HCT116 (cell line): ENCODE data around the gene SPIRE1. TPM values are rescaled to one million over a fixed set of nuclear protein-coding genes. Genes with fewer than 3 reads are reported as not detected.

Experiments
- ATAC-seq: fragments of 200-7000 bp; cut with Tn5 transposase; 2 replicates; pipeline ENCODE4 v1.9.1; 2020; ENCODE audit warnings: mild to moderate bottlenecking, moderate library complexity
- BruUV-seq: library from RNA; stranded (reverse); fragments of 400-500 nt; replicated peaks from 2 replicates; lab custom pipeline; 2021; lab: Mats Ljungman, UMichigan
- CTCF ChIA-PET: fragments of 300-600 bp; sonication (Branson Sonifier 250); formaldehyde crosslinking; loops from one replicate; lab custom pipeline; 2021; ENCODE audit warnings: antibody characterized with exemption; lab: Charles Lee
- POLR2A ChIA-PET: fragments of 300-600, 350-600 bp; sonication (Branson Sonifier 250); formaldehyde crosslinking; loops from one replicate; lab custom pipeline; 2021; ENCODE audit warnings: antibody characterized with exemption; lab: Charles Lee
- RAD21 ChIA-PET, 2 experiments: fragments of 300-600 bp; sonication (Branson Sonifier 250); formaldehyde crosslinking; loops; one replicate each; lab custom pipeline; 2023; ENCODE audit warnings: low total read pairs in 2 of 2; ENCODE audit not compliant: uncharacterized antibody in 2 of 2, unreplicated experiment in 2 of 2, low non-redundant PET in 1 of 2; lab: Charles Lee
- DNase-seq: peaks from one replicate; pipeline ENCODE4 v3.0.0-alpha.2; 2010; ENCODE audit warnings: low read depth, low spot score
- H2AFZ ChIP-seq: fragments of 200-600 bp; shearing (Covaris generic), sonication (generic); 2 replicates; pipeline ENCODE4 v1.6.1; 2017; ENCODE audit warnings: low read depth, mixed run types, mixed read lengths, antibody characterized with exemption, low read length; ENCODE audit not compliant: poor library complexity, severe bottlenecking
- H3K27ac ChIP-seq: 2 replicates; pipeline ENCODE4 v1.5.1; 2012; ENCODE audit warnings: low read depth, low read length
- H3K27me3 ChIP-seq: fragments of 200-600 bp; sonication (generic); 2 replicates; pipeline ENCODE4 v1.6.1; 2016; ENCODE audit warnings: mixed run types, low read length, mixed read lengths; ENCODE audit not compliant: insufficient read depth
- H3K36me3 ChIP-seq, 2 experiments: fragments of 200-500 bp in 1 of 2; fragments of 200-600 bp in 1 of 2; sonication (Bioruptor generic) in 1 of 2; sonication (generic) in 1 of 2; 2 replicates each; pipeline versions ENCODE4 v1.5.1 to v1.6.1; 2014 to 2016; ENCODE audit warnings: low read length in 2 of 2, inconsistent platforms in 1 of 2, mixed read lengths in 1 of 2, mixed run types in 1 of 2; ENCODE audit not compliant: insufficient read depth in 2 of 2, control insufficient read depth in 1 of 2
- H3K4me1 ChIP-seq, 2 experiments: fragments of 200-600 bp in 1 of 2; sonication (generic) in 1 of 2; 2 replicates each; pipeline versions ENCODE4 v1.5.1 to v1.6.1; 2012 to 2017; ENCODE audit warnings: low read length in 2 of 2, inconsistent platforms in 1 of 2, mild to moderate bottlenecking in 1 of 2, mixed read lengths in 1 of 2, mixed run types in 1 of 2, moderate library complexity in 1 of 2; ENCODE audit not compliant: insufficient read depth in 2 of 2, control insufficient read depth in 1 of 2
- H3K4me2 ChIP-seq: fragments of 200-600 bp; sonication (generic); 2 replicates; pipeline ENCODE4 v1.6.1; 2017; ENCODE audit warnings: mixed run types, low read length, mixed read lengths
- H3K4me3 ChIP-seq, 2 experiments: fragments of 200-600 bp in 1 of 2; sonication (generic) in 1 of 2; replicated peaks in 1 of 2; 2 replicates each; pipeline ENCODE4 v1.5.1; 2011 to 2016; ENCODE audit warnings: low read length in 2 of 2, control low read depth in 1 of 2, low read depth in 1 of 2, mild to moderate bottlenecking in 1 of 2, mixed read lengths in 1 of 2, mixed run types in 1 of 2
- H3K79me2 ChIP-seq: fragments of 200-600 bp; sonication (generic); 2 replicates; pipeline ENCODE4 v1.6.1; 2017; ENCODE audit warnings: mild to moderate bottlenecking, mixed run types, low read length, moderate library complexity, mixed read lengths; ENCODE audit not compliant: insufficient read depth
- H3K9ac ChIP-seq: fragments of 200-600 bp; sonication (generic); 2 replicates; pipeline ENCODE4 v1.6.1; 2016; ENCODE audit warnings: low read length, mixed read lengths
- H3K9me2 ChIP-seq: fragments of 200-600 bp; sonication (generic), shearing (Covaris generic); 2 replicates; pipeline ENCODE4 v1.6.1; 2017; ENCODE audit warnings: mixed run types, mild to moderate bottlenecking, moderate library complexity; ENCODE audit not compliant: insufficient read depth
- H3K9me3 ChIP-seq, 2 experiments: fragments of 200-500 bp in 1 of 2; fragments of 200-600 bp in 1 of 2; sonication (Bioruptor generic) in 1 of 2; sonication (generic) in 1 of 2; 2 replicates each; pipeline ENCODE4 v1.6.1; 2014 to 2017; ENCODE audit warnings: low read length in 2 of 2, mixed read lengths in 2 of 2, inconsistent platforms in 1 of 2, low read depth in 1 of 2, mild to moderate bottlenecking in 1 of 2, mixed run types in 1 of 2, moderate library complexity in 1 of 2; ENCODE audit not compliant: control insufficient read depth in 1 of 2, insufficient read depth in 1 of 2
- H4K20me1 ChIP-seq: fragments of 200-600 bp; sonication (generic), shearing (Covaris generic); 2 replicates; pipeline ENCODE4 v1.6.1; 2017; ENCODE audit warnings: mixed run types, mild to moderate bottlenecking, moderate library complexity; ENCODE audit not compliant: insufficient read depth
- ATF3 ChIP-seq: IDR thresholded peaks from 2 replicates; pipeline ENCODE4 v1.6.1; 2012
- CBX3 ChIP-seq: IDR thresholded peaks from 2 replicates; pipeline ENCODE4 v1.6.1; 2012; ENCODE audit warnings: low read depth
- CTCF ChIP-seq, 3 experiments: fragments of 200-600 bp in 1 of 3; sonication (generic) in 1 of 3; IDR thresholded peaks in 2 of 3; conservative IDR thresholded peaks in 1 of 3; 2 replicates each; pipeline ENCODE4 v1.5.1; 2012 to 2017; ENCODE audit warnings: low read depth in 2 of 3, low read length in 2 of 3, antibody characterized with exemption in 1 of 3, borderline replicate concordance in 1 of 3, control low read depth in 1 of 3, mild to moderate bottlenecking in 1 of 3, mixed read lengths in 1 of 3, mixed run types in 1 of 3, moderate library complexity in 1 of 3; ENCODE audit not compliant: insufficient read depth in 1 of 3
- EGR1 ChIP-seq: IDR thresholded peaks from 2 replicates; pipeline ENCODE4 v1.6.1; 2012; ENCODE audit warnings: low read depth
- EZH2 ChIP-seq: fragments of 200-600 bp; sonication (generic); IDR thresholded peaks from 2 replicates; pipeline ENCODE4 v1.6.1; 2017; ENCODE audit warnings: antibody characterized with exemption, mixed run types
- POLR2A ChIP-seq: IDR thresholded peaks from 2 replicates; pipeline ENCODE4 v1.7.0; 2011; ENCODE audit warnings: borderline replicate concordance; ENCODE audit not compliant: insufficient read depth, insufficient read length; ENCODE audit errors: extremely low read depth
- RAD21 ChIP-seq: IDR thresholded peaks from 2 replicates; pipeline ENCODE4 v1.6.1; 2012; ENCODE audit warnings: low read depth, mild to moderate bottlenecking
- SRF ChIP-seq: IDR thresholded peaks from 2 replicates; pipeline ENCODE4 v1.6.1; 2012; ENCODE audit warnings: low read depth
- TCF7L2 ChIP-seq: IDR thresholded peaks from 2 replicates; pipeline ENCODE4 v1.7.0; 2011; ENCODE audit warnings: borderline replicate concordance, inconsistent platforms; ENCODE audit not compliant: insufficient read depth, insufficient read length; ENCODE audit errors: extremely low read depth
- YY1 ChIP-seq: IDR thresholded peaks from 2 replicates; pipeline ENCODE4 v1.6.1; 2011; ENCODE audit warnings: low read length, low read depth, moderate library complexity, mild to moderate bottlenecking; ENCODE audit not compliant: insufficient replicate concordance; ENCODE audit errors: extremely low read depth
- intact Hi-C: fragments of 100-400 bp; cut with micrococcal nuclease; formaldehyde crosslinking; loops from 2 replicates; pipeline ENCODE4 v1.10.0; 2022
- total RNA-seq: library from RNA; stranded (reverse); gene quantifications from one replicate; pipeline ENCODE4 v1.2.1, GENCODE V29; 2021; ENCODE audit not compliant: unreplicated experiment

Gene SPIRE1
- total RNA-seq, 1 experiment from 2014 or later = 26.6 TPM

GRCh38 chr18:12462242-12462641 is 195.7 kb downstream of the SPIRE1 start:
- POLR2A ChIA-PET = no interaction called here
- no peak overlapping the region for H3K27ac ChIP-seq
- no peaks in the 10 kb centered on the region for H3K9me3 ChIP-seq
- H3K9me2 ChIP-seq = no peaks in the 10 kb centered on the region
- RAD21 ChIA-PET = no interaction called here
- H3K4me1 ChIP-seq = no peaks in the 10 kb centered on the region
- H4K20me1 ChIP-seq = no peaks in the 10 kb centered on the region
- no peak overlapping the region for H3K9ac ChIP-seq
- intact Hi-C loops = no loop called here
- H3K79me2 ChIP-seq = no peaks in the 10 kb centered on the region
- no peak overlapping the region for H3K4me2 ChIP-seq
- TF ChIP-seq TCF7L2 (no peak), CBX3 (no peak), ATF3 (no peak), SRF (no peak), YY1 (no peak), POLR2A (no peak), EZH2 (no peak), EGR1 (no peak), RAD21 (no peak), CTCF (IDR thresholded peaks at IDR 0.05 in 2 of 3, conservative IDR thresholded peaks at IDR 0.05 in 1 of 3; ENCODE audit: borderline replicate concordance in 1 of 3, insufficient read depth in 1 of 3, low read depth in 2 of 3, low read length in 2 of 3) (no peak)
- DNase-seq = no peak
- CTCF ChIA-PET = no interaction called here
- no TSS peak for BruUV-seq
- H3K27me3 ChIP-seq = no peaks in the 10 kb centered on the region
- ATAC-seq = no peak
- no peak overlapping the region for H3K4me3 ChIP-seq
- H2AFZ ChIP-seq = no peak overlapping the region
- 0 out of 4 replicates have a peak, but pooled peaks cover 0 to 3% of the 10 kb centered on the region in 2 experiments for H3K36me3 ChIP-seq
